Measurements from ENCODE around the gene SECISBP2L.

GRCh38 chr15:49042165-49042564, 4.1 kb downstream of the SECISBP2L start:
- TF ChIP-seq CTCF (optimal IDR thresholded peaks at IDR 0.05 in 1 of 3, IDR thresholded peaks at IDR 0.05 in 1 of 3, conservative IDR thresholded peaks at IDR 0.05 in 1 of 3; ENCODE audit: extremely low read depth in 1 of 3, insufficient read depth in 2 of 3, low read length in 3 of 3) (no peak), EZH2 (IDR thresholded peaks at IDR 0.05; ENCODE audit: low read length) (no peak)

Data from keratinocyte (primary cell).